ENCODE measurements around the gene CLIC4.
"Not testable (repeated sequence)": the region's sequence is repeated elsewhere in the genome, so short reads cannot be mapped to it uniquely, and the experiment has no call there.

CLIC4 gene

DNA sequence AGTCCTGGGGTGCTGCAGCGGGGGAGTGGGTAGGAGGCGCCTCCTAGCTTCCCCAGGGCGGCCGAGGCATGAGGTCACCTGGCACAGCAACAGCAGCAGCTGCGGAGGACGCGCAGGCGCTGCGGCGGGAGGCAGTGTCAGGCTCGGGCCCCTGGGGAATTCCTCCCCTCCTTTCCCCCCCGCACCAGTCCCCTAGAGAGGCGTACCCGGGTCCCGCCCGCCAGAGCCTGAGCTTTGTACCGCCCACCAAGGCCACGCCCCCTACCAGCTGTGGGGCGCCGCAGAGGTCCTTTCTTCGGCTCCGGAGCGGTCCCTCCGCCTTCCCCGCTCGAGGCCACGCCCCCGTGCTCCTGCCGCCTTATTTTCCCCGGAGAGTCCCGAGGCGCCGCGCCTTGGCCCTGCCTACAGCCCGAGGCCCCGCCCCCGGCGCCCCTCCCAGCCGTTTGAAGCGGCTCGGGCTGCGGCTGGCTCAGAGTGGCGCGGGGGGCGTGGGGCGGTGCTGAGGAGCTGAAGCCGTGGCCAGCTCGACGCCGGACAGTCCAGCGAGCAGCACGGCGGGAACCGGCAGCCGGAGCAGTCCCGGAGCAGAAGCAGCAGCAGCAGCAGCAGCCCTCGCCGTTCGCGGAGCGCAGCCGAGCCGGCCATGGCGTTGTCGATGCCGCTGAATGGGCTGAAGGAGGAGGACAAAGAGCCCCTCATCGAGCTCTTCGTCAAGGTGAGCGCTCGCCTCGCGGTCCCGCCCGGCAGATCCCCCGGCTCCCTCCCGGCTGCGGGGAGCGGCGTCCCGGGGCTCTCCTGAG lies at the start of gene CLIC4:
Gene CLIC4 (plus strand): TSS at position 537 of the 800 bp plus-strand sequence. CDS start 107 bp downstream, at position 644.
- DNase-seq = no peak

DNA sequence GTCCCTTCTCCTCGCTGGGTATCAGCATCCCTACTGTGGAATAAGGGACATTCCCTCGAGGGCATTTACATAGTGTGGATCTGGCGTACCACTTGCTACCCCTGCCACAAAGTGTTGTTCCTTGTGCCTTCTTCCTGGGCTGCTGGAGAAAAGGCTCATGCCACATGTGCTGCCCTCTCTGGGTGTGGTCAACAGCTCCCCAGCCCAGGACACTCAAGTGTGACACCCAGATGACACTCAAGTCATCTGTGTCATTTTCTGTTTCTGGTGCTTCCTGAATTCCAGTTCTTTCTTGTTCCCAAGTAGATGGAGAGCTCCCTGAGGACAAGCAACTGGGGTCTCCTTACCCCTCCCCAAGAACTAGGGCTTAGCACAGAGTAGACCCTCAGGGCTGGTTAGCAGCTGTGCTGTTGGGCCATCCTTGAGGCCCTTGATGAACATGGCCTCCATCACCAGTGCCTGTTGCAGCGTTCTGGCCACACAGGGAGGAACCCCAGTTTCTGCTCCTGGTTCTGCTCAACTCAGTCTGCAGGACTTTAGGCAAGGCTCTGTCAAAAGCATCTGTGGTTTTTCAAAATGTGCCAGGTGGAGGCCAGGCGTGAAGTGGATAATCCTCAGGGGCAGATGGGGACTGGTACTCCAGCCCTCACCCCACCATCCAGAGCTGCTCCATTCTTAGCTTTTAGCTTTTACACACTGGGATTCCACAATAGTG lies 49.0 kb upstream of the CLIC4 start:
- DNase-seq = no peak

DNA sequence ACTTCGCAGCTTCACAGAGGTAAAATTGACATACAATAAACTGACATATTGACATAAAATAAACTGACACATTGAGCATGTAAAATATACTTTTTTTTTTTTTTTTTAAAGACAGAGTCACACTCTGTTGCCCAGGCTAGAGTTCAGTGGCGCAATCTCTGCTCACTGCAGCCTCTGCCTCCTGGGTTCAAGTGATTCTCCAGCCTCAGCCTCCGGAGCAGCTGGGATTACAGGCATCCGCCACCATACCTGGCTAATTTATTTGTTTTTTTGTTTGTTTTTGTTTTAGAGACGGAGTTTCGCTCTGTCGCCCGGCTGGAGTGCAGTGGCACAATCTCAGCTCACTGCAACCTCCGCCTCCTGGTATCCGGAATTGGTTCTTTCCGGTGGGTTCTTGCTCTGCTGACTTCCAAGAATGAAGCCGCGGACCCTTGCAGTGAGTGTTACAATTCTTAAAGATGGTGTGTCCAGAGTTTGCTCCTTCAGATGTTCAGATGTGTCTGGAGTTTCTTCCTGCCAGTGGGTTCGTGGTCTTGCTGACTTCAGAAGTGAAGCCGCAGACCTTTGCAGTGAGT lies 48.4 kb upstream of the CLIC4 start:
- DNase-seq = no peak

DNA sequence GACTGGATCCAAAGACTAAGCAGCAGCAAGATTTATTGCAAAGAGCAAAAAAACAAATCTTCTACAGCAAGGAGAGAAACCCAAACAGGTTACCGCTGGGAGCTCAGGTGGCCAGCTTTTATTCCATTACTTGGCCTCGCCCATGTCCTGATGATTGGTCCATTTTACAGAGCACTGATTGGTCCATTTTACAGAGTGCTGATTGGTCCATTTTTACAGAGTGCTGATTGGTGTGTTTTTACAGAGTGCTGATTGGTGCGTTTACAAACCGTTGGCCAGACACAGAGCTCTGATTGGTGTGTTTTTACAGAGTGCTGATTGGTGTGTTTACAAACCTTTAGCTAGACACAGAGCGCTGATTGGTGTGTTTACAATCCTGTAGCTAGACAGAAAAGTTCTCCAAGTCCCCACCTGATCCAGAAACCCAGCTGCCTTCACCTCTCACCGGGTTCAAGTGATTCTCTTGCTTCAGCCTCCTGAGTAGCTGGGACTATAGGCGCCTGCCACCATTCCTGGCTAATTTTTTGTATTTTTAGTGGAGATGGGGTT lies 47.7 kb upstream of the CLIC4 start:
- DNase-seq = not testable (repeated sequence)

DNA sequence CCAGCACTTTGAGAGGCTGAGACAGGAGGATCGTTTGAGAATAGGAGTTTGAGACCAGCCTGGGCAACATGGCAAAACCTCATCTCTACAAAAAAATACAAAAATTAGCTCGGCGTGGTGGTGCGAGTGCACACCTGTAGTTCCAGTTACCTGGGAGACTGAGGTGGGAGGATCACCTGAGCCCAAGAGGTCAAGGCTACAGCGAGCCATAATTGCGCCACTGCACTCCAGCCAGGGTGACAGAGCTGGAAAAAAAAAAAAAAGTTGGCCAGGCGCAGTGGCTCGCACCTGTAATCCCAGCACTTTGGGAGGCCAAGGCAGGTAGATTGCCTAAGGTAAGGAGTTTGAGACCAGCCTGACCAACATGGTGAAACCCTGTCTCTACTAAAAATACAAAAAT lies 46.9 kb upstream of the CLIC4 start:
- not testable (repeated sequence) for DNase-seq

DNA sequence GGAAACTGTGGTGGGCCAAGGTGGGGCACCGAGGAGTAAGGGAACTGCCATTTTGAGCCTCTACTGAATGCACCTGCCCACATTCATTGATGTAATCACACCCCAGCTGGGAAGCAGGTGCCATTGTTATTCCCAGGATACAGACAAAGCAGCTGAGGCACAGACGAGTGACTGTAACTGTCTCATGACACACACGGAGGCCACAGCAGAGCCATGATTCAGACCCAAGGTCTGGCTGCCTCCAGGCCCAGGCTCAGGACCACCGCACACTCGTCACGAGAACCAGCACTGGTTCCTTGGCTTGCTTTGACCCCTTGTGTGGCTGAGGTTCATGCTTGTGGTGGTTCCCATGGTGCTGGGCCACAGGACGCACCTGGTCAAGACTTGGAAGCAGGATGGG lies 45.6 kb upstream of the CLIC4 start:
- no peak for DNase-seq

DNA sequence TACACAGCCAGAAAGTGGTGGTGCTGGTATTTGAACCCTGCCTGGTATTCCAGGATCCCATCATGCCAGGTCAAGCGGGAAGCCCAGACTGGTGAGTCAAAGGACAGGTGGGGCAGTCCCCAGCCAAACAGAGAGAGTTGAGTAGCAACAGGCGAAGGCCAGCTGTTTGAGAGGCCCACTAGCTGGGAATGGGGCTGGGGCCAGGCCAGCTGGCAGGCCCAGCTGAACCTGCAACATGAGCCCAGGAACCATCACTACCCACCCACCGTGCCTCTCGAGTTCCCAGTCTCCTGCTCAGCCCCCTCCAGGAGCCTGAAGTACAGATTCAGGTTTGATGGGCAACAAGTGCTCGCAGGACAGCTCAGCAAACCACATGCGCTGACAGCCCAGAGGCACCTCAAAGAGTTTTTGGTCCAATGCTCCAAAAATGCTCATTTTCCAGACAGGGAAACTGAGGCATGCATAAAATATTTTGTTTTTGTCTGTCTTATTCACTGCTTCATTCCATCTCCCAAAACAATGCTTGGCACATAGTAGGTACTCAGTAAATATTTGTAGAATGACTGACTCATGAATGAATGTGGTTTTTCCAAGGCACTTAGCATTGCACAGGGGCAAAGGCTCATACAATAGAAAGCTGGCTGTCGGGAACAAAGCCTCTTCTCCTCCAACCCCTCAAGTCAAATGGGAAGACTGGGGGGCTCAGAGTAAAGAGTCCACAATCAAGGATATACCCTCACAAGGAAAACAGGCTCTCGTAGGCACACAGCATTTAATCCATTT lies 42.5 kb upstream of the CLIC4 start:
- no peak for DNase-seq

DNA sequence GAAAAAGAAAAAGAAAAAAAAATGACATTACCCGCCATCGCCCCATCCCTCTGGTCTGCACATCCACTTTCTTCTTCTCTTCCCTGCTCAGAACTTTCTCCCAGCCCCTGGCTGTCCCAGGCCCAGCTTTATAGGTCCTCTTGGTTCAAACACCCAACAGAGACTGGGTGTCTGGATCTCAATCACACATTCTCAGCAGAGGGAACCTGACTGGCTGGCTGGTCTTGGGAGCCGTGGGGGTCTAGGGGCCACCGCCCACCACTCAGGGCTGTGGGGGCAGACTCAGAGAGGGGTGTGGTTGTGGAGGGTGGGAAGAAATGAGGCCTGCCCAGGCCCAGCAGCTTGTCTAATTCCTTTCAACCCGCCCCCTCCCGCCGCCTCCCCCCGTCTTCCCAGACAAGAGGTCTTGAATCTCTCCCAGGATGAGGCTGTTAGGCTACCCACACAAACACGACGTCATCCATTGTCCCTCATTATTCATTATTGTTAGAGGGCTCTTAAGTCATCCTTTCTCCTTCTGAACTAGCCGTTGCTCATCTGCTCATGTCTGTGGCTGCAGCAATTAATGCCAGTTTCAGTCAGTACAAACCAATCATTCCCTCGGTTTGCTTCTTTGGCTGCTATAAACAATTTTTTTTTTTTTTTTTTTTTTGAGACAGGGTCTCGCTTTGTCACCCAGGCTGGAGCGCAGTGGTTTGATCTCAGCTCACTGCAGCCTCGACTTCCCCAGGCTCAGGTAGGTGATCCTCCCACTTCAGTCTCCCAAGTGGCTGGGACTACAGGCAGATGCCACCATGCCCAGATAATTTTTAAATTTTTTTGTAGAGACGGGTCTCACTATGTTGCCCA lies 40.6 kb upstream of the CLIC4 start:
- no peak for DNase-seq

DNA sequence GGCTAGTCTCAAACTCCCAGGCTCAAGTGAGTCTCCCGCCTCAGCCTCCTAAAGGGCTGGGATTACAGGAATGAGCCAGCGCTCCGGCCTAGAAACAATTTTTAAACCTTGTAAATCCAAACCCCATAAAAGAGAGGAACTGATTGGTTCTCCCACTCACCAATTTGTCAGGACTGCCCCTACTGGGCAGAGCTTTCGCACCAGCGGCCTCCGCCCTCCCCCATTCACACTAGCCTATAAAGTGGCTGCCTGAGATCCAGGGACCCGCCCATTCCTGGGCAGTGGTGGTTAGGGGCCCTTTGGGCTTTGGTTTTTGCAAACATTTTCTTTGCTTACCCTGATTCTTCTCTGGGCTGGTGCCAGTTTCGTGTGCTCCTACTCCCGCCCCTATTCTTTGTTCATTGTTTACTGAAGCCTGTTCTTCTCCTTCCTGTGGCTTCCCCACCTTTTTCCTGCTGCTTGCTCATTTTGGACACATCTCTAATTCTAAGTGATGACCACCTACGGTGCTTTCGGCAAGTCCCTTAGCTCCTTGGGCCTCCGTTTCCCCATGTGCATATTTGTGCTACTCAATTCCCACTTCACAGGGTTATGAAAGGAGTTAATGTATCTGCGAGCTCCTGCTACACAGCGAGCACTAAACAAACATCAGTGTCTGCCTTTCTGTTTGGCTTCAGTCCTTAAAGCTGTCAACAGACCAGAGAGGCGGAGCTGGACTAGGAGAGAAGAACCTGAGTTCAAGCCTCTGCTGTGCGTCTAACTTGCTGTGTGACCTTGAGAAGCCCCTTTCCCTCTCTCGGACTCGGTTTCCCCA lies 39.8 kb upstream of the CLIC4 start:
- no peak for DNase-seq

DNA sequence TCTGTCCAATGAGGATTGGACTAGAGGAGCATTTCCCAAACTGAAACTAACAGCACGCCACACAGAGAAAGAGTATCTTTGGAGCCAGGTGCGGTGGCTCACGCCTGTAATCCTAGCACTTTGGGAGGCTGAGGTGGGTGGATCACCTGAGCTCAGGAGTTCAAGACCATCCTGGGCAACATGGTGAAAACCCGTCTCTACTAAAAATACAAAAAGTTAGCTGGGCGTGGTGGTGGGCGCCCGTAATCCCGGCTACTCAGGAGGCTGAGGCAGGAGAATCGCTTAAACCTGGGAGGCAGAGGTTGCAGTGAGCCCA lies 39.2 kb upstream of the CLIC4 start:
- DNase-seq = not testable (repeated sequence)

DNA sequence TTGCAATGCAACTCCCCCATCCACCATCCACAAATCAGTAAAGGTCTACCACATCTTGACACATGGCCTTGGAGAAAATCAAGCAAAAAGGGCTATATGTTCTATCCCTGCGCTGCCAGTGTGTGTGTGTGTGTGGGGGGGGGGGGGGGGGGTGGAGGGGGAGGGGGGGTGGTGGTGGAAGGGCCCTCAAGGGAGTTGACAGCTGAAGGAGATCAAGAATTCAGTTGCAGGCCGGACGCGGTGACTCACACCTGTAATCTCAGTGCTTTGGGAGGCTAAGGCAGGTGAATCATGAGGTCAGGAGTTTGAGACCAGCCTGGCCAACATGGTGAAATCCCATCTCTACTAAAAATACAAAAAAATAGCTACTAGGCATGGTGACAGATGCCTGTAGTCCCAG lies 37.6 kb upstream of the CLIC4 start:
- DNase-seq = no peak

DNA sequence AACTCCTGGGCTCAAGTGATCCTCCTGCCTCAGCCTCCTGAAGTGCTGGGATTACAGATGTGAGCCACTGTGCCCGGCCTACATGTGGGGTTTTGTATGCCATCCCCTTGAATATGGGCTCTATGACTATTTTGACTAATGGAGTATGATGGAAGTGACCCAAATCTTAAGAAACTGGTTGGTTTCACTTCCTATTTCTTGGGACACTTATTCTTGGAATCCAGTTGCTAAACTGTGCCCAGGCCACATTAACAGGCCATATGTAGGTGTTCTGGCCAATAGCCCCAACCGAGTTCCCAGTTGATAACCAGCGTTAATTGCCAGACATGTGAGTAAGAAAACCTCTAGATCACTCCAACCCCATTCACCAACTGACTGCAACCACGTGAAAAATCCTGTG lies 36.3 kb upstream of the CLIC4 start:
- DNase-seq = no peak

DNA sequence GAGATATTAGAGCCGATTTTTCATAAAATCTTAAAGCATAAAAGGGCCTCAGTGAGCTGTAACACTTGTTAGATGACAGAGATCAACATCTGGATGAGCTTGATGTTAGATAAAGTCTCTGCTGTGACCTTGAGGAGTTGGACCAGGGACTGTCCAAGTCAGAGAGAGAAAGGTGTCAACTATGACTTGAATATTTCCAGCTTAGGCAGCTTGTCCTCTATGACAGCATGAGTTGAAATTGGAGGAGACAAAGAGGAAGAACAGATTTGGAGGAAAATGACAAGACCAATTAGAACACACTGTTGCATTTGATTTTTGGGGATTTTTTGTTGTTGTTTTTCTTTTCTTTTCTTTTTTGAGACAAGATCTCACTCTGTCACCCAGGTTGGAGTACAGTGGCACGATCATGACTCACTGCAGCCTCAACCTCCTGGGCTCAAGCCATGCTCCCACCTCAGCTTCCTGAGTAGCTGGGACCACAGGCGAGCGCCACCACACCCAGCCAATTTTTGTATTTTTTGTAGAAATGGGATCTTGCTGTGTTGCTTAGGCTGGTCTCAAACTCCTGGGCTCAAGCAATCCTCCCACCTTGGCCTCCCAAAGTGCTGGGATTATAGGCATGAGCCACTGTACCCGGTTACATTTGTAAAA lies 35.3 kb upstream of the CLIC4 start:
- no peak for DNase-seq

DNA sequence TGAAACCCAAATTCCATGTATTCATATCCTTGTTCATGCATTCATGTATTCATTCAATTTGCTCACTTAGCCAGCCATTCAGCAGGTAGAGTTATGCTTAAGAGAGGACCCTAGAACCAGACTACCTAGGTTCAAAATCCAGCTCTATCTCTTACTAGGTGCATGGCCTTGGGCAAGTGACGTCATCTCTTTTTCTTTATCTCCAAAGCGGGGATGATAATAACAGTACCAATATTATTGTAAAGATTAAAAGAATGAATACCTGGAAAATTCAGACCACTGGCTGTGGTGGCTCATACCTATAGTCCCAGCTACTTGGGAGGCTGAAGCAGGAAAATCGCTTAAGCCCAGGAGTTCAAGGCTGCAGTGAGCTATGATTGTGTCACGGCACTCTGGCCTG lies 33.9 kb upstream of the CLIC4 start:
- DNase-seq = no peak

DNA sequence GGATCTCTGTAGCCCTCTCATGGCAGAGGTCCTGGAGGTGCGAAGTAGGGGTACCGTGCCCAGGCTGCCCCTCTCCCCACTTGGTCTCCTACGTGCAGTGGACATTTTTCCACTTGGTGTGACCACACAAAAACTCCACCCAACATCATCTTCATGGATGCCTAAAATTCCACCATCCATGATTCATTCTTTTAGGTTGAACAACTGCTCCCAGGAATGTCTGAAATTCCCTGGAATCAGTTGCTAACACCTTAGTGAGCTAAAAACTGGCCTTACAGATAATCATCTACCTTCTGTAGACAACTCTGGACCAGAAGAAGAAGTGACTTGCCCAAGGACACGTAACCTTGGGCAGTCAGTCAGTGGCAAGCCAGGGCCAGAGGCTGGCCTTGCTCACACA lies 32.1 kb upstream of the CLIC4 start:
- DNase-seq = no peak

DNA sequence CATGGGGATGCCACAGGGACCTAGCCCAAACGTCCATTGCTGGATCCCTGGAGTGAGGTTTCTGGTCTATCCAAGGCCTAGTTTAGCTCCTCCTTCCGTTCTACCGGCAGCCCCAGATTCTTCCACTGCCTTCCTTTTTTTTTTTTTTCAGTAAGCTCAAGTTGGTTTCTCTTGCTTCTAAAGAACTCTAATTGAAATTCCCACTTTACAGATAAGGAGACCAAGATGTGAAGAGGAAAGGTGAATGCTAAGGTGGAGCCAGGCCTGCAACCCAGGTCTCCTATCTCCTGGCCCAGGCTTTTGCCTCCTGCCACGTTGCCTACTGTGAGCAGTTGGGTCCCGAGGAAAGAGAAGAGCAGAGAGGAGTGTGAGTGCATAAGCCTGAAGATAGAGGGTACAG lies 31.5 kb upstream of the CLIC4 start:
- DNase-seq = no peak

DNA sequence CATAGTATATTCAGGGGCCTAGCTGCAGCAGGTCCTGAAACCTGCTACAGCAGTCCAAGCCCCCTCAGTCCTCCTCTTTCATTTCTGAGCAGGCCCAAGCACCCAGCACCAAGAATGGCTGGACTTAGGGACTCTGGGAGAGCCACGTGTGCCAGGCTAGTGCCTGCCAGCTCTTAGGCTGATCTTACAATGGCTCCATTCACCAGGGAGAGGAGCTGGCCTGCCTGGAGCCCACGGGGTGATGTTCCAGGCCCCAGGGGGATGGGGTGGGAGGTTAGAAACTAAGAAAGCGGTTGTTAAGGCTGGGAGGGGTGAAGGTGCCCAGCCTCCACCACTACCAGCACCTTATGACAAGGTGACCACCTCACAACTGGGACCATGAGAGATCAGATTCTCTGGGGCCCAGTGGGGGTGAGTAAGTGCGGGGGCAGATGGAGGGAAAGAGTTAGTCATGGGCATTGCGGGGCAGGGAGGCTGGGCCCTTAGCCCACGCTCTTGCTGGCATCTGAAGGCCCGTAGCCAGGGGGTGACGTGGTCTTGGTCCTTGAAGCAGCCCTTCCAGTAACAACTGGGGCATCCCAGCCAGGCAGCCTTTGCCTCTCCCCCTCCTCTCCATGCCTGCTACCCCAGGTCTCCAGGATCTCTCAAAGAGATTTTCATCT lies 30.3 kb upstream of the CLIC4 start:
- no peak for DNase-seq

DNA sequence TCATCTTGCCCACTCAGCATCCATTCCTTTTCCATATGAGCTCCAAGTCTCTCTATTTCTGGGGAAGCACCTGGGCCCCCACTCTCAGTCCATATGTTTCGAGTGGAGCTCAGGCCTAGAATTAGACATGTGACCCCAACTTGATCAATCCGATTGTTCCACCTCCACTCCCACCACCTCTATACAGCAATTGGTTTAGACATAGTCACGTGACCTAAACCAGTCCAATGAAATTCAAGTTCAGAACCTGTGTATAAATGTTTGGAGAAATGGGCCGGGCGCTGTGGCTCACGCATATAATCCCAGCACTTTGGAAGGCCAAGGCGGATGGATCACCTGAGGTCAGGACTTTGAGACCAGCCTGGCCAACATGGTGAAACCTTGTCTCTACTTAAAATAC lies 29.6 kb upstream of the CLIC4 start:
- DNase-seq = no peak

DNA sequence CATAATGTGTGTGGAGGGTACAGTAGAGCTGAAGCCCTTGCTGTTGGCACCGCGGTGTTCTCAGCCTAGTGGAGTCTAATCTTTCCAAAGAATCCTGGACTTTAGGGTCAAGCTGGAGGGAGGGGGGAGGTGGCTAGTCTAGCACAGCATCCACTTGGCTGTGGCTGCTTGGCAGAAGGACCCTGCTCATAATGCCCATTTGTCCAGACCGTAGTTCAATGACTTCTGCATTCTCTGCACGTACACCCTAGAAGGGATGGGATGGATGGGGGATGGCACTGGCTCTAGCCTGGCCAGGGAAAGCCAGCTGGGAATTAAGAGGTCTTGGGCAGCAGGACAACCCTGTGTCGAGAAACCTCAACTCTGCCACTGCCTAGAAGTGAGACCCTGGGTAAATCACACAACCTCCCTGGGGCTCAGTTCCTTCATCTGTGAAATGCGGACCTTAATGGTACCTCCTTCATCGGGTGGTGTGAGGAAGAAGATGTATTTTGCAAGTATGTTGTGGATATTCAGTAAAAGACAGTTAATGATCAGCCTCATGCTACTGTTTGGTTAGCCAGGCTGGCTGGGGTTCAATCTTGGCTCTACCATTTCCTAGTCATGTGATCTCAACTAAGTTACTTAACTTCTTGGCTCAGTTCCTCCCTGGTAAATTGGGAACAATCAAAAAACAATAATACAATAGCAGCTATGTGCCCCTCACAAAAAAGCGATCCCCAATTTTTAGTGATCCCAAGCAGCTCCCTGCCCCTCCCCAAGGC lies 27.2 kb upstream of the CLIC4 start:
- no peak for DNase-seq
